HG03108 (cell line): ENCODE measurements around the gene MIEN1.
"Not testable (repeated sequence)": the region's sequence is repeated elsewhere in the genome, so short reads cannot be mapped to it uniquely, and the experiment has no call there.

Source experiments
- ATAC-seq: cut with Tn5 transposase; IDR thresholded peaks from one replicate; pipeline ENCODE4 v1.9.1; 2021; ENCODE audit warnings: moderate library complexity; ENCODE audit not compliant: unreplicated experiment

MIEN1 gene

DNA sequence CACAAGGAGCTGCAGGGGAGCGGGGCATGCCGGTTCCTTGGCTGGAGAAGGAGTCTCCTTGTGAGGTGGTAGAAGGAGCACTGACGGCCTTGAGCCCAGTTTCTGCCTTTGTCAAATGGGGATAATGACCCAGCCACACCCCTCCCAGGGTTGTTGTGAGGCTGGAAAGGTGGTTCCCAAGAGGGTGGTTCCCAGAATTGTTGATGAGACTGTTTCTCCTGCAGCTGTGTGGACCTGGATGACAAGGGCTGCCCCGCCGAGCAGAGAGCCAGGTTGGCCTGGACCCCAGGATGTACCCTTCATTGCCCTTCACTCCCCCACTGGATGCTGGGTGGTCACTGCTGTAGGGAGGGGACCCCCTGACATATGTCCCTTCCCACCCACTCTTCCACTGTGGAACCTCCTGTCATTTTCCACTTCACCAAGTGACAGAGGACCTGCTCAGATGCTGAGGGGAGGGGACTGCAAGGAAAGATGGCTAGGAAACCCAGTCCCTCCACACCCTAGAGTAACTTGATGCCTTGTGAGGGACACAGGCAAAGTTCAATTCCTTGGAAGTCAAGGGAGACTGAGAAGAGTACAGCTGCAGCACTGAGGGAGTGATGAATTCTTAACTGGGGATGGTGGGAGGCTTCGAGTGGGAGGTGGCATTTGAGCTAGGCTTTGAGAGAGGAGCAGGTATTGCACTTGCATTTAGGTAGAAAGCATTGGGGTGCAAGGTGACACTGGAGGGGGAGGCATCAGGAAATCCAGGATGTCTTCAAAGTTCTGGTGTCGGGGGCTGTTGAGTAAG, 10.6 kb downstream of the MIEN1 start:
- ATAC-seq: no peak

DNA sequence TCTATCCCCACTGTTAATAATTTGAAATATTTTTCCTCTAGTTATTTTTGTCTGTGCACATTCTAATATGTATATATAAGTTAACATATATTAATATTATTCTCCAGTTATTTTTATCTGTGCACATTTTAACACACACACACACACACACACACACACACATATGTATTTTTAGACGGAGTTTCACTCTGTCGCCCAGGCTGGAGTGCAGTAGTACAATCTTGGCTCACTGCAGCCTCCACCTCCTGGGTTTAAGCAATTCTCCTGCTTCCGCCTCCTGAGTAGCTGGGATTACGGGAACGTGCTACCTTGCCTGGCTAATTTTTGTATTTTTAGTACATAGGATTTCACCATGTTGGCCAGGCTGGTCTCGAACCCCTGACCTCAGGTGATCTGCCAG, 12.7 kb downstream of the MIEN1 start:
- ATAC-seq: no peak

DNA sequence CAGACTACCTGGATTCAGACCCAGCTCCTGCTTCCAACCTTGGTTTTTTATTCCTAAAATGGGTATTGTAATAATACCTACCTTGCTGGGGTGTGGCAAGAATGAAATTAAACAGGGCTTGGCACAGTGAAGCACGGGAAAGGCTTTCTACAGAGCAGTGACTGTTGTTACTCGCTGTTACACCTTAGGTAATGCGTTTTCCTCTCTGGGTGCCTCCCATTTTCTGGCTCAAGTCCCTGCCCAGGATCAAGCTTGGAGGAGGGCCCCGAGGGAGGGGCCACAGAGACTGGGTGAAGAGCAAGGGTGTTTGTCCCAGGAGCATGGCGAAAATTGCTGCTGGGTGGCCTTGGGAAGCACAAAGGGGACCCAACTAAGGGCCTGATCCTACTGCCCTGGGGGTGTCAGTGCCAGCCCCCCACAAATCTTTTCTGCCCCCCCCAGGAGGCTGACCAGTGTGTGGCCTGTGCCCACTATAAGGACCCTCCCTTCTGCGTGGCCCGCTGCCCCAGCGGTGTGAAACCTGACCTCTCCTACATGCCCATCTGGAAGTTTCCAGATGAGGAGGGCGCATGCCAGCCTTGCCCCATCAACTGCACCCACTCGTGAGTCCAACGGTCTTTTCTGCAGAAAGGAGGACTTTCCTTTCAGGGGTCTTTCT, 13.3 kb downstream of the MIEN1 start:
- no peak for ATAC-seq

DNA sequence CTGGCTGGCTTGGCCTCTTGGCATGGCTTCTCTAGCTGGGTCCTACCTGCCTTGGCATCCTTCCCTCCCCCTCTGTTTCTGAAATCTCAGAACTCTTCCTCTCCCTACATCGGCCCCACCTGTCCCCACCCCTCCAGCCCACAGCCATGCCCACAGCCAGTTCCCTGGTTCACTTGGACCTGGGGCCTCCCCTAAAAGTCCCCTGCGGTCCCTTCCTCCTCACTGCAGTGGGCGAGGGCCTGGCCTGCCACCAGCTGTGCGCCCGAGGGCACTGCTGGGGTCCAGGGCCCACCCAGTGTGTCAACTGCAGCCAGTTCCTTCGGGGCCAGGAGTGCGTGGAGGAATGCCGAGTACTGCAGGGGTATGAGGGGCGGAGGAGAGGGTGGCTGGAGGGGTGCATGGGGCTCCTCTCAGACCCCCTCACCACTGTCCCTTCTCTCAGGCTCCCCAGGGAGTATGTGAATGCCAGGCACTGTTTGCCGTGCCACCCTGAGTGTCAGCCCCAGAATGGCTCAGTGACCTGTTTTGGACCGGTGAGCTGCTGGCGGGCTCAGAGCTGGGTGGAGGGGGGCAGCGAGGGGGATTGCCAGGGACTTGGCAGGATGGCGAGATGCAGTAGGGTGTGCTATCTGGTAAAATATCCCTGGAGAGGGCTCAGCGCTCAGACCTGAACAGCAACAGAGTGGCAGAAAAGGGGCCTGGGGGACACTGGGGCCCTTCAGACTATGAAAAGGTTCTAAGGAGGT, 14.1 kb downstream of the MIEN1 start:
- no peak for ATAC-seq

DNA sequence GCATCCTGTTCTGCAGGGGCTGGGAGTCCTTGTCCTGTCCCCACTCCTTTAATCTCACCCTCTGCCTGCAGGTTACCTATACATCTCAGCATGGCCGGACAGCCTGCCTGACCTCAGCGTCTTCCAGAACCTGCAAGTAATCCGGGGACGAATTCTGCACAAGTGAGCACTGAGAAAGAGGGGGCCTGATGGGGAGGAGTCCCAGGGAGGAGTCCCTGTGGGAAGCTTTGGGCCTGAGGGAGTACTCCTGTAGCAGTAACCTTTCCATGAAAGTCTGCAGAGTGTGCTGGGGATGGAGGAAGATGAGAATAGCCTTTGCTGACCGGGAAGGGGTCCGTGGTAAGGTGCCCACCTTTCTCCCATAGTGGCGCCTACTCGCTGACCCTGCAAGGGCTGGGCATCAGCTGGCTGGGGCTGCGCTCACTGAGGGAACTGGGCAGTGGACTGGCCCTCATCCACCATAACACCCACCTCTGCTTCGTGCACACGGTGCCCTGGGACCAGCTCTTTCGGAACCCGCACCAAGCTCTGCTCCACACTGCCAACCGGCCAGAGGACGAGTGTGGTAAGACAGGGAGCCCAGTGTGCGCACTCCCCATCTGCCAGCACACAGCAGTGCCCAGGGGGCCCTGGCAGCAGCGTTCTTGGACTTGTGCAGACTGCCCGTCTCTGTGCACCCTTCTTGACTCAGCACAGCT, 14.8 kb downstream of the MIEN1 start:
- no peak for ATAC-seq

DNA sequence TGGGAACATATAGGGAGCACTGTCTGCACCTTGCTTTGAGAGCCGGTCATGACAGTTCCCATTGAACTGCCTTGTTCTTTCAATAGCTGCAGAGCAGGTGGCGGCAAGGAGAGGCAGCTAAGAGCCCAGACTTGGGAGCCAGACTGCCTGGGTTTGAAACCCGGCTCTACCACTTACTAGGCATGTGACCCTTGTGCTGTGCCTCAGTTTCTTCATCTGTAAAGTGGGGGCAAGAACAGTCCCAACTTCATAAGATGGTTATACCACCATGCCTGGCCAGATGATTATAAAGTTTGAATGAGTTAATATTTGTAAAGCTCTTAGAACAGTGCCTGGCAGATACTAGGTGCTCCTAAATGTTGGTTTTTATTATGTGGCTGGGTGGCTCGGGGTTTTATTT, 16.1 kb downstream of the MIEN1 start:
- no peak for ATAC-seq

DNA sequence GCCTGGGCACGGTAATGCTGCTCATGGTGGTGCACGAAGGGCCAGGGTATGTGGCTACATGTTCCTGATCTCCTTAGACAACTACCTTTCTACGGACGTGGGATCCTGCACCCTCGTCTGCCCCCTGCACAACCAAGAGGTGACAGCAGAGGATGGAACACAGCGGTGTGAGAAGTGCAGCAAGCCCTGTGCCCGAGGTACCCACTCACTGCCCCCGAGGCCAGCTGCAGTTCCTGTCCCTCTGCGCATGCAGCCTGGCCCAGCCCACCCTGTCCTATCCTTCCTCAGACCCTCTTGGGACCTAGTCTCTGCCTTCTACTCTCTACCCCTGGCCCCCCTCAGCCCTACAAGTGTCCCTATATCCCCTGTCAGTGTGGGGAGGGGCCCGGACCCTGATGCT, 18.5 kb downstream of the MIEN1 start:
- no peak for ATAC-seq

DNA sequence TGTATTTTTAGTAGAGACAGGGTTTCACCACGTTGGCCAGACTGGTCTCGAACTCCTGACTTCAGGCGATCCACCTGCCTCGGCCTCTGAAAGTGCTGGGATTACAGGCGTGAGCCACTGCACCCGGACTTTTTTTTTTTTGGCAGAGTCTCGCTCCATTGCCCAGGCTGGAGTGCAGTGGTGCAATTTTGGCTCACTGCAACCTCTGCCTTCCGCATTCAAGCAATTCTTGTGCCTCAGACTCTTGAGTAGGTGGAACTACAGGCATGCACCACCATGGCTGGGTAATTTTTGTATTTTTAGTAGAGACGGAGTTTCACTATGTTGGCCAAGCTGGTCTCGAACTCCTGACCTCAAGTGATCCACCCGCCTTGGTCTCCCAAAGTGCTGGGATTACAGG, 19.3 kb downstream of the MIEN1 start:
- ATAC-seq: not testable (repeated sequence)

DNA sequence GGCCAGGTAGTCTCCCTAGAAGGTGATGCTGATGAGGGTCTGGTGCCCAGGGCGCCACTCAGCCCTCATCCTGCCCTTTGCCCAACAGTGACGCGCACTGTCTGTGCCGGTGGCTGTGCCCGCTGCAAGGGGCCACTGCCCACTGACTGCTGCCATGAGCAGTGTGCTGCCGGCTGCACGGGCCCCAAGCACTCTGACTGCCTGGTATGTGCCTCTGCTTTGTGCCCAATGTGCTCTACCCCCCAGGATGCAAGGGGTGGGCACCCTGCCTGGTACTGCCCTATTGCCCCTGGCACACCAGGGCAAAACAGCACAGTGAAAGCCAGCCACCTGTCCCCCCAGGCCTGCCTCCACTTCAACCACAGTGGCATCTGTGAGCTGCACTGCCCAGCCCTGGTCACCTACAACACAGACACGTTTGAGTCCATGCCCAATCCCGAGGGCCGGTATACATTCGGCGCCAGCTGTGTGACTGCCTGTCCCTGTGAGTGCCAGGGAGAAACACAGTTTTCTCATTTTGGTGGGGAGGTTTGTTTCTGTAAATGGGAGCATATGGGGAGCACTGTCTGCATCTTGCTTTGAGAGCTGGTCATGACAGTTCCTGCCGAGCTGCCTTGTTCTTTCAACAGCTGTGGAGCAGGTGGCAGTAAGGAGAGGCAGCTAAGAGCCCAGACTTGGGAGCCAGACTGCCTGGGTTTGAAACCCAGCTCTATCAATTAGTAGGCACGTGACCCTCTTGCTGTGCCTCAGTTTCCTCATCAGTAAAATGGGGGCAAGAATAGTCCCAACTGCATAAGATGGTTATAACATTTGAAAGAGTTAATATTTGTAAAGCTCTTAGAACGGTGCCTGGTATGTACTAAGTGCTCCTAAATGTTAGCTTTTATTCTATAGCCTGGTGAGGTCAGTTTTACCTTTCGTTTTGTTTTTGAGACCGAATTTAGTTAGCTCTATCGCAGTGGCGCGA, 20.1 kb downstream of the MIEN1 start:
- no peak for ATAC-seq

DNA sequence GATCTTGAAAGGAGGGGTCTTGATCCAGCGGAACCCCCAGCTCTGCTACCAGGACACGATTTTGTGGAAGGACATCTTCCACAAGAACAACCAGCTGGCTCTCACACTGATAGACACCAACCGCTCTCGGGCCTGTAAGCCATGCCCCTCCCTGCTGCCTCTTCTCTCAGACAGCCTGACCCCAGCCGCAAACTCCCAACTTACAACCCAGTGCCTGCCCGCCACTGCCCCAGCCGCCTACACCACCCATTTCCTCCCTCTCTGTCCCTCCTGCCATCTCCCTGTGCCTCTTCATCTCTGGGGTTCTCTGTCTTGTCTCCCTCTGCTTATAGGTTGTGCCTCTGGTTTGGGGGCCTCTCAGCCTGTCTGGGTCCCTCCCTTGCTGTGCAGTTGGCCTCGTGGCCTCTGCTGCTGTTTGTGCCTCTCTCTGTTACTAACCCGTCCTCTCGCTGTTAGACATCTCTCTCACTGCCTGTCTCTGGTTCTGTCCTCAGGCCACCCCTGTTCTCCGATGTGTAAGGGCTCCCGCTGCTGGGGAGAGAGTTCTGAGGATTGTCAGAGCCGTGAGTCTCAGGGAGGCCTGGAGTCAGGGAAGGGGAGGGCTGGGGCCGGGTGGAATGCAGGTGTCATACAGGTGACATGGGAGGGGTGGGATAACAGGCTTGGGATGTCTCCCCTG, 20.9 kb downstream of the MIEN1 start:
- ATAC-seq: no peak

DNA sequence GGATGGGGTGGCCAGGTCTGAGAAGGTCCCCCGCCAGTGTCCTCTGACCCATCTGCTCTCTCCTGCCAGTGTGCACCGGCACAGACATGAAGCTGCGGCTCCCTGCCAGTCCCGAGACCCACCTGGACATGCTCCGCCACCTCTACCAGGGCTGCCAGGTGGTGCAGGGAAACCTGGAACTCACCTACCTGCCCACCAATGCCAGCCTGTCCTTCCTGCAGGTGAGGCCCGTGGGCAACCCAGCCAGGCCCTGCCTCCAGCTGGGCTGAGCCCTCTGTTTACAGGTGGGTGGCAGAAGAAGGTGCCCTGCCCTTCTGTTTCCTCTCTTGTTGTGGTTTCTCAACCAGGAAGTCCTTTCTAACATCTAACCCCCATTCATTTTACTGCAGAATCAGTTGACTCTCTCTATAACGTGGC, 23.4 kb downstream of the MIEN1 start:
- ATAC-seq: no peak

DNA sequence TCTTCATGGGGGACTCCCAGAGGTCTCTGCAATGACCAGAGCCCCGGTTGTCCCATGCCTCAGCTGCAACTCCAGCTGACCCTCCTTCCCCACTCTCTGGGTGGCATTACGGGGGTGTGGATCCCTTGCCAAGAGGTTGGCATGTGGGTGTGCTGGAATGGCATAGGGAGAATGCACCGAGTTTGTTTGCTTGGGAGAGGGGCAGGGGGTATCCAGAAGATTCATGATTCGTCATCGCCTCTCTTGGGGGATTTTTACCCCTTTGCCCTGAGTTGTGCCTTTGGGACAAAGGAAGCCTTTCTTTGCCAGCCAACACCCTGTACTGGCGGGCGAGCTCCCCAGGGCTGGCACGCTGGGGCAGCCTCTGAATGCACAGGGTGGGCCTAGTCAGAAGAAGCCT, 23.9 kb downstream of the MIEN1 start:
- ATAC-seq: no peak

DNA sequence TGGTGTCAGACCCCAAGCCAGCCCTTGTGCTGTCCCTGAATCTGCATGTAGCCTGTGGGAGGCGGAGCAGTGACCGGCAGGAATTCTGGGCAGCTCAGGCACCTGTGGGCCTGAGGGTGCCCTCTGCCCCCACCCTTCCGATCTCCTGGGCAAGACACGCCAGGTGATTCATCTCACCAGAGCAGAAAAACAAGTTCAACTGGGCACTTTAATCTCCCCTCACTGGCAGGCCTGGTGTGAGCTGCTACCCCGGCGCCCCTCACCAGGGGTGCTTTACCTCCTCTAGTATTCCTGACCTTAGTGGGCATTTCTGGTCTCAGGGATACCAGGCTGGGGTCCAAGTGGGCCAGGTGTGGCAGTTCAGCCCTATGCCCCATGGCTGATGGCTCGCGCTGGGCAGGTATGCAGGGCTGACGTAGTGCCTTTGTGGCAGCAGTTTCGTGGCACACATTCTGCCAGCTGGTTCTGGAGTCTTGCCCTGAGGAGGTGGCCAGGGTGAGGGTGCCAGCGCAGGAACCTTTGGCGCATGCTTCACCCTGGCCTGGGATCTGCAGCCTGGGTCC, 24.5 kb downstream of the MIEN1 start:
- ATAC-seq: no peak

DNA sequence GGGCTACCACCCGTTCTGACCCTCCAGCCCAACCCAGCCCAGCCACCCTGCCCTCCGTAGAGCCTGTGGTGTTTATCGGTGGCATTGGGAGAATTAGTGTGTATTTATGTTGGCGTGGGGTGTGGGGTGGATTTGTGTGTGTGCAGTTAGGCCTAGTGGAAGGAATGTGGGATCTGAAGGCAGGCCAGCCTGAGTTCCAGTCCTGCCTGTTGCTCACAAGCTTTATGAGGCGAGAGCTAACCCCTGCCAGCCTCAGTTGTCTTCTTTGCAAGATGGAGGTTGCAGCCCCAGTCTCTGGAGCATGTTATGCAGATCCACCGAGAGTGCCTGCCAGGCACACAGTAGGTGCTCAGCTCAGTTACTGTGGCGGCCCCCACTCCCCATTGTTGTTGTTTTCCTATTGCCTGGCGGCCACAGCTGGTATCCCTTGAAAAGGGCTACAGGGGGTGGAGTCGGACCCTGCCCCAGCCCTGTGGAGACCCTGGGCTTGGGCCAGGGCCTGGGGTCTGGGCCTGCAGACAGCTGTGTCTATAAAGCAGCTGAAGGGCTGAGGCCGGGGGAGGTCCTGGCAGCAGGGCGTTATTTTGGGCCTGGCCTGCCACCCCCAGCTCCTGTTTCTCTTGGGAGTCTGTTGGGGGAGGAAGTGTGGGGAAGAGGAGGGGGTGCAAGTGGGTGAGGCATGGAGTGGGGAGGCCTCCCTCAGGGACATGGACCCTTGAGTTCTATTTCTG, 25.3 kb downstream of the MIEN1 start:
- no peak for ATAC-seq

DNA sequence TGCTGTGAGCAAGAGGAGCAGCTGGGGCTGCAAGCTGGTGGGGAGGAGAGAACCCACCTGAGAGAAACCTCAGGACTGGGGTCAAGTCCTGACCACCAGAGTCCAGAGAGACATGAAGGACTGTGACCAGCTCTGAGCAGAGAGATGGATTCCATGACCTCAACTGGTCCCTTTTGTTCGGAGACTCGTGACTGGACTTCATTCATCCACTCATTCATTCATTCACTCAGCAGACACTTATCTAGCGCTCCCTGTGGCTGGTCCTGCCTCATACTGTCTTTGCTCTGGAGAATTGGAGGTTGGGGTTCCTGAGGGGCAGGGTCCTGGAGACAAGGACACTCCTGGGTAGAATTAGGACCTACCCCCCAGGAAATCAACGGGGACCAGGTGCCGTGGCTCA, 26.4 kb downstream of the MIEN1 start:
- ATAC-seq: no peak

DNA sequence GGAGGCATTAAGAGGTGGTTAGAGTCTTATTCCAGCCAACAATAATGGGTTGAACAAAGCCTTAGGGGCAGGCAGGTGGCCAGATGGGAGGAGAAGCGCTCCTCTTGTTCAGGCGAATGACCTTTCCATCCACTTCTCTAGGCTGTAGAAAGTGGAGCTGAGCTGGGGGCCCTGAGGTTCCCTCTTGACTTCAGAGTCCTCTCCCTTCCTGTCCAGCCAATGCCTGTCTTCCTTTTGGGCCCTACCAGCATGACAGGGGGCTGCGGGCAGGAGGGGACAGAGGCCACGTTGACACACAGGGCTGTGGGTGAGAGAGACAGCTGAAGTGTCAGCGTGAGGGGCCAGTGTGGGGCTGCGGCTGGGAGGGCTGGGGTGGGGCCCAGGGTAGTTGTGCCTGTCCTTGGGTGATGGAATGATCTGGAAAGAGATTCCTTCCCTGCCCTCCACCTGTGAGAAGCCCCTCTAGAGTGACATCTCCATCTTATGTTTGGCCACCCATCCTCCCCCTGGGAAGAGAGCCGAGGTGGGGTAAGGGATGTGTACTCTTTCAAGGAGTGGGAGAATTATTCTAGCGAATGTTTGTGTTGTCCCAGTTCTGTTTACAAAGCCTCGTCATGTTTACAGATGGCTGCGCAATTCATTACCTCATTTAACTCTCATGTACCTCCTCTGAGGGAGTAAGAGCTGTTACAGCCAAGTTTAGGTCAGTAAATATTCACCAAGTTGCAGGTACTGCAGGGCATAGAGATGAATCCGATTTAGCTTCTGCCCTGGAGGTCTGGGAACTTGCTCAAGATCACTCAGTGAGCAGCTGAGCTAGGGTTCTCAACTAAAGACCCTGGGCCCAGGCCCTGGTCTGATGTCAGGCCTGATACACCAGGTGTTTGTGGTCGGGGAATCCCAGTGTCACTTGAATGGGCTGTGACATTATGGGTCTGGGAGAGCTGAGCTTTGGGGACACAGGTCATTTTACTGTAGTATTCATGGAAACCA, 27.1 kb downstream of the MIEN1 start:
- no peak for ATAC-seq

DNA sequence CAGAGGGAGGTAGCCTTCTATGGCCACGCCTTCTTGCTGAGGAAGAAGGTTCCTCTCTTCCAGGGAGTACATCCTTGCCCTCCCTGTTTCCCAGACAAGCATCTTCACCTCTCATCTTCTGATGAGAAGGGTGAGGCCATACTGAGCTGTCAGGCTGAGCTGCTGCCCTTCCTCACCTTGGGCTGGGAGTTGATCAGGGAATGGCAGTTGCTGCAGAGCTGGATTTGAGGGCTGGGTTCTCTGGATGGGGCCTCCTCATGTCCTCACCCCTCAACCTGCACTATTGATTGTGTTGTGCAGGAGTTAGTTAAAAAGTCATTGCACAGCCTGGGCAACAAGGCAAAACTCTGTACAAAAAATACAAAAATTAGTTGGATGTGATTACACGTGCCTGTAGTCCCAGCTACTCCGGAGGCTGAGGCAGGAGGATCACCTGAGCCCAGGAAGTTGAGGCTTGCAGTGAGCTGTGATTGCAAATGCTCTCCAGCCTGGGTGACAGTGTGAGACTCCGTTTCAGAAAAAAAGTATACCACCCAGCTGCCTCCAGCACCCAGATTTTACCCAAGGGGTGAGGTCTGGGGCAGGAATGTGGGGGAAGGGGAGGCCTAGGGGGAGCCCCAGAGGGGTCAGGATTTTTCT, 28.4 kb downstream of the MIEN1 start:
- no peak for ATAC-seq
